Lower lobe of right lung (tissue), 2 donors: ENCODE results near the gene RHOB. TPM values are rescaled to one million over a fixed set of nuclear protein-coding genes. Genes with fewer than 3 reads are reported as not detected.

Source experiments
- ATAC-seq, 2 donors: fragments of 200-7000 bp; cut with Tn5 transposase; one replicate each; pipeline ENCODE4 v1.9.1; 2020 to 2022; ENCODE audit warnings: mild to moderate bottlenecking in 2 of 2, moderate library complexity in 2 of 2
- DNase-seq: peaks from one replicate; pipeline ENCODE4 v3.0.0-alpha.2; 2020
- H3K27ac ChIP-seq: fragments of 200-600 bp; one replicate; pipeline ENCODE4 v1.8.0; 2022
- H3K27me3 ChIP-seq: fragments of 200-600 bp; one replicate; pipeline ENCODE4 v1.8.0; 2022; ENCODE audit warnings: low read depth
- H3K36me3 ChIP-seq: fragments of 200-600 bp; one replicate; pipeline ENCODE4 v1.8.0; 2022; ENCODE audit warnings: mild to moderate bottlenecking
- H3K4me1 ChIP-seq: fragments of 200-600 bp; one replicate; pipeline ENCODE4 v1.8.0; 2022
- H3K4me3 ChIP-seq: fragments of 200-600 bp; one replicate; pipeline ENCODE4 v1.8.0; 2022; ENCODE audit warnings: mild to moderate bottlenecking
- H3K9me3 ChIP-seq: fragments of 200-600 bp; one replicate; pipeline ENCODE4 v1.8.0; 2022
- intact Hi-C: fragments of 100-400 bp; cut with DNase I; formaldehyde crosslinking; loops from one replicate; pipeline ENCODE4 v1.11.0; 2022
- total RNA-seq: library from RNA; stranded (reverse); fragmentation: NEBNext Ultra II Directional; extraction: Animal tissue kit (Norgen Biotek cat#: 25700); gene quantifications from one replicate; pipeline ENCODE4 v1.2.1, GENCODE V29; 2021
- TF ChIP-seq, protein P1 (sequence below): fragments of 200-600 bp; IDR thresholded peaks from one replicate; pipeline ENCODE4 v1.8.0; 2022; ENCODE audit warnings: antibody characterized with exemption, mild to moderate bottlenecking
- donor health status: DM: no; HTN: yes; CAD: no; lungs with severe emphysema.

The RHOB gene
- total RNA-seq, 1 donor from 2014 or later: 176 TPM

- H3K4me3 ChIP-seq: no peak overlapping the region
- peaks cover 4% of the 10 kb centered on the region for H3K4me1 ChIP-seq
- no peaks in the 10 kb centered on the region for H3K9me3 ChIP-seq
- TF ChIP-seq, protein P1, sequence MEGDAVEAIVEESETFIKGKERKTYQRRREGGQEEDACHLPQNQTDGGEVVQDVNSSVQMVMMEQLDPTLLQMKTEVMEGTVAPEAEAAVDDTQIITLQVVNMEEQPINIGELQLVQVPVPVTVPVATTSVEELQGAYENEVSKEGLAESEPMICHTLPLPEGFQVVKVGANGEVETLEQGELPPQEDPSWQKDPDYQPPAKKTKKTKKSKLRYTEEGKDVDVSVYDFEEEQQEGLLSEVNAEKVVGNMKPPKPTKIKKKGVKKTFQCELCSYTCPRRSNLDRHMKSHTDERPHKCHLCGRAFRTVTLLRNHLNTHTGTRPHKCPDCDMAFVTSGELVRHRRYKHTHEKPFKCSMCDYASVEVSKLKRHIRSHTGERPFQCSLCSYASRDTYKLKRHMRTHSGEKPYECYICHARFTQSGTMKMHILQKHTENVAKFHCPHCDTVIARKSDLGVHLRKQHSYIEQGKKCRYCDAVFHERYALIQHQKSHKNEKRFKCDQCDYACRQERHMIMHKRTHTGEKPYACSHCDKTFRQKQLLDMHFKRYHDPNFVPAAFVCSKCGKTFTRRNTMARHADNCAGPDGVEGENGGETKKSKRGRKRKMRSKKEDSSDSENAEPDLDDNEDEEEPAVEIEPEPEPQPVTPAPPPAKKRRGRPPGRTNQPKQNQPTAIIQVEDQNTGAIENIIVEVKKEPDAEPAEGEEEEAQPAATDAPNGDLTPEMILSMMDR: no peak
- peak overlapping the region; percentile 24 for H3K27ac ChIP-seq
- DNase-seq: no peak
- intact Hi-C loops: no loop called here
- no peaks in the 10 kb centered on the region for H3K27me3 ChIP-seq
- H3K36me3 ChIP-seq: no peaks in the 10 kb centered on the region
- ATAC-seq: peak; percentile 39 to 77
These were observed 36.5 kb downstream of the RHOB start for GRCh38 chr2:20483194-20483895.

DNA sequence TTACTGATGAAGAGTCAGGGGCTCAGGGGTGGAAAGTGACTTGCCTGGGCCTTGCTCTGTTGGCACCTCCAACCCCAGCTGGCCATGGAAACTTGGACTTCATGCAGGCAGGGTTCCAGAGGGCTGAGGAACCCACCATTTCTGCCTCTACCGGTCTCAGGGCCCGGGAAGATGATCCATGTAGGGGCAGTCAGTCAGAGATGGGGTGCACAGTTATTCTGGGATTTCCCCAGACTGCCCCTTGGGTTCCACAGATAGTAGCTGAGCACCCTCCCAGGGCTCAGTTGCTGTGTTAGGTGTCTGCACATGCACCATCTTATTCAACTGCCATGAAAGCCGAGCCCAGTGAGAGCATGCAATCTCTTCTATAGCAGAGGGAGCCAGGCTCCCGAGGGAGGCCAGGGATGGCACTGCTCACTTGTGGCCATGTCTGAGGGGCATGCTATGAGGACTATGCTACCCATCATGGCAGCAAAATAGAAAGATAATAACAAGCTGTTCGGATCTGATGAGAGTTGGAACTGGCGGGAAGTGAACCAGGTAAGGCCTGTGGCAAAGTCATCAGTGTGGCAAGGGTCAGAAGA is 37.3 kb downstream of the RHOB start:
- intact Hi-C loops: no loop called here
- TF ChIP-seq, protein P1: no peak

DNA sequence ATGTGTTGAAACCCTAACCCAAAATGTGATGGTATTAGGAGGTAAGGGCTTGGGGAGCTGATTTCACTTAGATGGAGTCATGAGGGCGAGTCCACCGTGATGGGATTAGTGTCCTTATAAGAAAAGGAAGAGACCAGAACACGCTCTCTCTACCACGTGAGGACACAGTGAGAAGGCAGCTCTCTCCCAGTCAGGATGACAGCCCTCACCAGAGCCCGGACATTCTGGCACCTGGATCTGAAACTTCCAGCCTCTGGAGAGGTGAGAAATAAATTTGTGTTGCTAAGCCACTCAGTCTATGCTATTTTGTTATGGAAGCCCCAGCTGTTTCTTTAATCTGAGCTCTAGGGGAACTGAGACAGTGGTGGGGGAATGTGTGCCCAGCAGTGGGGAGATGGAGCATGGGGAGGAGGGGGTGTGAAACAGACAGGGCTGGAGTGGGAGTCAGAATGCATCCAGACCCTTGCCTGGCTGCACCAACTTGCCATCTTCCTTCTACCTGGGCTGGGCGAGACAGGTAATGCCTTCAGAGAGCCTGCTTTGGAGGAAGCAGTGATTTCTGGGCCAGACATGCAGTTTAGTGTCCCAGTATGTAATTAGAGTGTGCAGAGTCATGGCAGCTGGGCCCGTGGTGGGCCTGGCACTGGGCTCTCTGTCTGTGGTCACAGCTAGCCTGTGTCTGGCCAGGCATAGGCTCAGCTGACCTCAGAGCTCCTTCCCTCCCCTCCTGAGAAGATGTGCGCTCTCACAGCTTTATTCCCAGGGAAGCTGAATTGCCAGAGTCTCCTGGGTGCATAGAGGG is 38.1 kb downstream of the RHOB start:
- Histone ChIP-seq H3K9me3 (no peaks in the 10 kb centered on the region), H3K4me1 (peaks cover 4% of the 10 kb centered on the region), H3K4me3 (no peak overlapping the region), H3K36me3 (no peaks in the 10 kb centered on the region), H3K27me3 (no peaks in the 10 kb centered on the region), H3K27ac (no peak overlapping the region)
- no peak for DNase-seq
- no peak for ATAC-seq
- TF ChIP-seq, protein P1: no peak
- intact Hi-C loops: no loop called here

More for the DNA sequence above, 37.3 kb downstream of the RHOB start:
- ATAC-seq (no peak), DNase-seq (no peak)
- Histone ChIP-seq H3K27me3 (no peaks in the 10 kb centered on the region), H3K4me1 (peaks cover 4% of the 10 kb centered on the region), H3K4me3 (no peak overlapping the region), H3K27ac (peak overlapping the region; percentile 24), H3K9me3 (no peaks in the 10 kb centered on the region), H3K36me3 (no peaks in the 10 kb centered on the region)

- DNase-seq (no peak), ATAC-seq (no peak)
- TF ChIP-seq, protein P1: no peak
- Histone ChIP-seq H3K9me3 (no peaks in the 10 kb centered on the region), H3K27me3 (no peaks in the 10 kb centered on the region), H3K27ac (no peak overlapping the region), H3K4me1 (peaks cover 4% of the 10 kb centered on the region), H3K4me3 (no peak overlapping the region), H3K36me3 (no peaks in the 10 kb centered on the region)
- intact Hi-C loops: no loop called here
These were observed 38.9 kb downstream of the RHOB start for GRCh38 chr2:20485612-20486388.

DNA sequence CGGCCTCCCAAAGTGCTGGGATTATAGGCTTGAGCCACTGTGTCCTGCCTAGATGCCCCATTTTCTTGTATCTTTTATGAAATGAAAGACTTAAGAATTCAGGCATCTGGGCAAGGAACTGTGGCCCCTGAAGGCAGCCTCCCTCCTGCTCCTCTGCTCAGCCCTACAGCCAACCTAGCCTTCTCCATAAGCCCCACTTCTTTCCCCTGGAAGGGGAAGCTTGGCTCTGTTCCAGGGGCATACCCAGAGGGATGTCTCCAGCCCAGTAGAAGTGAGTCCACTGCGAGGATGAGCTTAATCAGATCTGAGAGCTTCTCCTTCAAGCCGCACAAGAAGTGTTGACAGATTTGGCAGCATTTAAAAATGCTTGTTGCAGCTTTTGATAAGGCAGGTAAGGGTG is 39.7 kb downstream of the RHOB start:
- H3K4me1 ChIP-seq: peaks cover 4% of the 10 kb centered on the region
- H3K27ac ChIP-seq: no peak overlapping the region
- intact Hi-C loops: no loop called here
- TF ChIP-seq, protein P1: no peak
- H3K36me3 ChIP-seq: no peaks in the 10 kb centered on the region
- no peaks in the 10 kb centered on the region for H3K27me3 ChIP-seq
- H3K4me3 ChIP-seq: no peak overlapping the region
- H3K9me3 ChIP-seq: no peaks in the 10 kb centered on the region
- DNase-seq (no peak), ATAC-seq (no peak)
